ENCODE measurements around the gene SLC7A7. TPM values are rescaled to one million over a fixed set of nuclear protein-coding genes. Genes with fewer than 3 reads are reported as not detected.

The SLC7A7 gene
- total and polyA plus RNA-seq, 4 donors: 28.0 to 113 (median 48.2) TPM

GRCh38 chr14:22845821-22846625, 30.8 kb upstream of the SLC7A7 start:
- peaks cover 0 to 54% (median 49%) of the 10 kb centered on the region in 4 donors for H3K36me3 ChIP-seq (ENCODE audit: control insufficient read depth in 4 of 4, insufficient read depth in 4 of 4, low read length in 4 of 4)
- WGBS, 2 donors: 93 to 96% methylated on average over 26 of the region's 26 CpGs
- H3K4me1 ChIP-seq (ENCODE audit: control insufficient read depth in 5 of 5, insufficient read depth in 5 of 5, low read length in 5 of 5): peaks cover 0 to 49% (median 29%) of the 10 kb centered on the region in 5 donors
- H3K9ac ChIP-seq (ENCODE audit: insufficient read depth in 1 of 2, low read length in 2 of 2): peak overlapping the region in 1 of 2 donors; percentile 35
- peak overlapping the region in 1 of 2 donors; percentile 77 for H3K27ac ChIP-seq (ENCODE audit: low read depth in 1 of 2, low read length in 1 of 2)
- peaks cover 0 to 2% (median 0%) of the 10 kb centered on the region in 4 donors for H3K9me3 ChIP-seq (ENCODE audit: control insufficient read depth in 4 of 4, insufficient read depth in 3 of 4, low read length in 3 of 4)
- H3K4me3 ChIP-seq: no peak overlapping the region
- ATAC-seq (ENCODE audit: insufficient read depth, low FRiP score): no peak
- DNase-seq: no peak
- H3K27me3 ChIP-seq (ENCODE audit: control insufficient read depth in 3 of 3, insufficient read depth in 3 of 3, low read length in 2 of 3): no peaks in the 10 kb centered on the region
- no peak for TF ChIP-seq CTCF (IDR thresholded peaks at IDR 0.05; ENCODE audit: control extremely low read depth, extremely low read depth)

GRCh38 chr14:22845103-22845394, 29.8 kb upstream of the SLC7A7 start:
- Histone ChIP-seq H3K4me1 (ENCODE audit: control insufficient read depth in 5 of 5, insufficient read depth in 5 of 5, low read length in 5 of 5) (peaks cover 0 to 39% (median 25%) of the 10 kb centered on the region in 5 donors), H3K27ac (ENCODE audit: low read depth in 1 of 2, low read length in 1 of 2) (no peak overlapping the region), H3K9ac (ENCODE audit: insufficient read depth in 1 of 2, low read length in 2 of 2) (peak overlapping the region in 1 of 2 donors; percentile 19), H3K27me3 (ENCODE audit: control insufficient read depth in 3 of 3, insufficient read depth in 3 of 3, low read length in 2 of 3) (no peaks in the 10 kb centered on the region), H3K4me3 (no peak overlapping the region), H3K9me3 (ENCODE audit: control insufficient read depth in 4 of 4, insufficient read depth in 3 of 4, low read length in 3 of 4) (peaks cover 0 to 2% (median 0%) of the 10 kb centered on the region in 4 donors), H3K36me3 (ENCODE audit: control insufficient read depth in 4 of 4, insufficient read depth in 4 of 4, low read length in 4 of 4) (peaks cover 0 to 55% (median 51%) of the 10 kb centered on the region in 4 donors)
- WGBS, 2 donors: 92 to 93% methylated on average over 9 of the region's 9 CpGs
- ATAC-seq (ENCODE audit: insufficient read depth, low FRiP score) (no peak), DNase-seq (no peak)
- TF ChIP-seq CTCF (IDR thresholded peaks at IDR 0.05; ENCODE audit: control extremely low read depth, extremely low read depth): no peak

GRCh38 chr14:22844221-22845102, 29.2 kb upstream of the SLC7A7 start:
- Histone ChIP-seq H3K9me3 (ENCODE audit: control insufficient read depth in 4 of 4, insufficient read depth in 3 of 4, low read length in 3 of 4) (peaks cover 0 to 2% (median 0%) of the 10 kb centered on the region in 4 donors), H3K9ac (ENCODE audit: insufficient read depth in 1 of 2, low read length in 2 of 2) (no peak overlapping the region), H3K27me3 (ENCODE audit: control insufficient read depth in 3 of 3, insufficient read depth in 3 of 3, low read length in 2 of 3) (no peaks in the 10 kb centered on the region), H3K4me3 (no peak overlapping the region), H3K36me3 (ENCODE audit: control insufficient read depth in 4 of 4, insufficient read depth in 4 of 4, low read length in 4 of 4) (peaks cover 0 to 58% (median 51%) of the 10 kb centered on the region in 4 donors), H3K27ac (ENCODE audit: low read depth in 1 of 2, low read length in 1 of 2) (no peak overlapping the region), H3K4me1 (ENCODE audit: control insufficient read depth in 5 of 5, insufficient read depth in 5 of 5, low read length in 5 of 5) (peaks cover 0 to 37% (median 21%) of the 10 kb centered on the region in 5 donors)
- TF ChIP-seq CTCF (IDR thresholded peaks at IDR 0.05; ENCODE audit: control extremely low read depth, extremely low read depth): no peak
- no peak for DNase-seq
- WGBS, 2 donors: 93 to 95% methylated on average over 22 of the region's 22 CpGs
- ATAC-seq (ENCODE audit: insufficient read depth, low FRiP score): no peak

Measured in lung (tissue), 12 donors.